GM19324 (cell line): ENCODE data around the gene NUP54.

ENCODE experiments used
- ATAC-seq: cut with Tn5 transposase; IDR thresholded peaks from one replicate; pipeline ENCODE4 v1.9.1; 2021; ENCODE audit warnings: mild to moderate bottlenecking, moderate library complexity; ENCODE audit not compliant: unreplicated experiment, low FRiP score

The NUP54 gene

GRCh38 chr4:76074993-76075600 lies 73.1 kb downstream of the NUP54 start:
- no peak for ATAC-seq

GRCh38 chr4:76074468-76074867 lies 73.7 kb downstream of the NUP54 start, which contains the start of gene ART3:
ART3 (plus strand) TSS chr4:76074709; CDS start chr4:76075890, 1,181 bp downstream.
- no peak for ATAC-seq

DNA sequence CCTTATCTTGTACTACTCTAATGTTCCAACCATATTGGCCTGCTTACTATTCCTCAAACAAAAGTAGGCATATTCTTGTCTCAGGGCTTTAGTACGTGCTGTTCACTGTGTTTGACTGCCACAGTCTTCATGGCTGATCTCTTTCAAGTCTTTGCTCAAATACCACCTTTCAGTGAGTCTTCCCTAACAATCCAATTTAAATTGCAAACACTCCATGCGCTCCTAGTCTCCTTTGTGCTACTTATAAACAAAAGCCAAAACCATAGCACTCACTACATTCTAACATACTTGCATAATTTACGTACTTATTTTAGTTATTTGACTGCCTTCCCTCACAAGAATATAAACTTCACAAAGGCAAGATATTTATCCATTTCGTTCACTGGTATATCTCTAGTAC lies 75.4 kb downstream of the NUP54 start:
- no peak for ATAC-seq

- ATAC-seq = peak; percentile 59
Measured at GRCh38 chr4:76067652-76068286, 80.4 kb downstream of the NUP54 start.

GRCh38 chr4:76066546-76066945 lies 81.7 kb downstream of the NUP54 start:
- ATAC-seq = no peak
